WTC11 (cell line): ENCODE results near the gene KIRREL3.

Source experiments
- CBFB ChIP-seq: sonication (generic); formaldehyde crosslinking; IDR thresholded peaks from 2 replicates; pipeline ENCODE4 v1.8.1; 2022; ENCODE audit warnings: mild to moderate bottlenecking, low read depth, missing genetic modification reagents
- CREB1 ChIP-seq: sonication (generic); formaldehyde crosslinking; IDR thresholded peaks from 2 replicates; pipeline ENCODE4 v1.8.0; 2023; ENCODE audit warnings: mild to moderate bottlenecking, missing genetic modification reagents
- NR2C2 ChIP-seq: sonication (generic); formaldehyde crosslinking; IDR thresholded peaks from 2 replicates; pipeline ENCODE4 v1.8.0; 2022; ENCODE audit warnings: mild to moderate bottlenecking, missing genetic modification reagents
- ZNF232 ChIP-seq: sonication (generic); formaldehyde crosslinking; IDR thresholded peaks from 2 replicates; pipeline ENCODE4 v1.8.0; 2022; ENCODE audit warnings: mild to moderate bottlenecking, missing genetic modification reagents
- ZNF416 ChIP-seq: fragments of 250-450 bp; sonication (Bioruptor Pico); IDR thresholded peaks from 2 replicates; pipeline ENCODE4 v1.9.0; 2021; ENCODE audit warnings: mild to moderate bottlenecking, inconsistent platforms
- TF ChIP-seq, protein P1 (sequence below): fragments of 200-600 bp; IDR thresholded peaks from 2 replicates; pipeline ENCODE4 v1.8.0; 2022; ENCODE audit warnings: antibody characterized with exemption
- TF ChIP-seq, protein P2 (sequence below): sonication (generic); formaldehyde crosslinking; IDR thresholded peaks from 2 replicates; pipeline ENCODE4 v1.8.1; 2022; ENCODE audit warnings: missing genetic modification reagents, borderline replicate concordance
- TF ChIP-seq, protein P3 (sequence below): sonication (generic); formaldehyde crosslinking; IDR thresholded peaks from 2 replicates; pipeline ENCODE4 v1.8.1; 2022; ENCODE audit warnings: low read depth, missing genetic modification reagents, borderline replicate concordance
- TF ChIP-seq, protein P4 (sequence below): sonication (generic); formaldehyde crosslinking; IDR thresholded peaks from 2 replicates; pipeline ENCODE4 v1.8.0; 2022; ENCODE audit warnings: mild to moderate bottlenecking, missing genetic modification reagents
- TF ChIP-seq, protein P5 (sequence below): sonication (generic); formaldehyde crosslinking; IDR thresholded peaks from 2 replicates; pipeline ENCODE4 v1.8.1; 2023; ENCODE audit warnings: mild to moderate bottlenecking, missing genetic modification reagents, moderate library complexity
- TF ChIP-seq, protein P6 (sequence below): sonication (generic); formaldehyde crosslinking; IDR thresholded peaks from 2 replicates; pipeline ENCODE4 v1.8.1; 2023; ENCODE audit warnings: mild to moderate bottlenecking, missing genetic modification reagents

DNA sequence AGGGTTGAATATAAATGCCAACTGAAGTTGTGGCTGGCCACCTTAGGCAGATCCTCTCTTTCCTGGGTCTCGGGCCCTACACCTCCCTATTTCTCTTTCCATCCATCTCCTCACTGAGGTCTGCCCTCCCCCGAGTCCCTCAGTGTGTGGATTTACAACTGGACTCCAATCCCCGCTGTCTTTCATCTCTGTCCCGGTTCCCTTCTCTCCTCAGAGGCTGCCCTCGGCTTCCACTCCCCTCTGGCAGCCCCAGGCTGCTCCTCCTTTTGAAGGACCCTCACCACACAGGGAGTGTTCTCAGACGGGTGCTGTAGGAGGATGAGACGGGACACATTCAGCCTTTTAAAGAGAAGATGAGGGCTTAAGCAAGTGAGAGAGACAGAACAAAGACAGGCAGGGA is 478.0 kb downstream of the KIRREL3 start:
- TF ChIP-seq, protein P1, sequence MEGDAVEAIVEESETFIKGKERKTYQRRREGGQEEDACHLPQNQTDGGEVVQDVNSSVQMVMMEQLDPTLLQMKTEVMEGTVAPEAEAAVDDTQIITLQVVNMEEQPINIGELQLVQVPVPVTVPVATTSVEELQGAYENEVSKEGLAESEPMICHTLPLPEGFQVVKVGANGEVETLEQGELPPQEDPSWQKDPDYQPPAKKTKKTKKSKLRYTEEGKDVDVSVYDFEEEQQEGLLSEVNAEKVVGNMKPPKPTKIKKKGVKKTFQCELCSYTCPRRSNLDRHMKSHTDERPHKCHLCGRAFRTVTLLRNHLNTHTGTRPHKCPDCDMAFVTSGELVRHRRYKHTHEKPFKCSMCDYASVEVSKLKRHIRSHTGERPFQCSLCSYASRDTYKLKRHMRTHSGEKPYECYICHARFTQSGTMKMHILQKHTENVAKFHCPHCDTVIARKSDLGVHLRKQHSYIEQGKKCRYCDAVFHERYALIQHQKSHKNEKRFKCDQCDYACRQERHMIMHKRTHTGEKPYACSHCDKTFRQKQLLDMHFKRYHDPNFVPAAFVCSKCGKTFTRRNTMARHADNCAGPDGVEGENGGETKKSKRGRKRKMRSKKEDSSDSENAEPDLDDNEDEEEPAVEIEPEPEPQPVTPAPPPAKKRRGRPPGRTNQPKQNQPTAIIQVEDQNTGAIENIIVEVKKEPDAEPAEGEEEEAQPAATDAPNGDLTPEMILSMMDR: no peak
- TF ChIP-seq, protein P2, sequence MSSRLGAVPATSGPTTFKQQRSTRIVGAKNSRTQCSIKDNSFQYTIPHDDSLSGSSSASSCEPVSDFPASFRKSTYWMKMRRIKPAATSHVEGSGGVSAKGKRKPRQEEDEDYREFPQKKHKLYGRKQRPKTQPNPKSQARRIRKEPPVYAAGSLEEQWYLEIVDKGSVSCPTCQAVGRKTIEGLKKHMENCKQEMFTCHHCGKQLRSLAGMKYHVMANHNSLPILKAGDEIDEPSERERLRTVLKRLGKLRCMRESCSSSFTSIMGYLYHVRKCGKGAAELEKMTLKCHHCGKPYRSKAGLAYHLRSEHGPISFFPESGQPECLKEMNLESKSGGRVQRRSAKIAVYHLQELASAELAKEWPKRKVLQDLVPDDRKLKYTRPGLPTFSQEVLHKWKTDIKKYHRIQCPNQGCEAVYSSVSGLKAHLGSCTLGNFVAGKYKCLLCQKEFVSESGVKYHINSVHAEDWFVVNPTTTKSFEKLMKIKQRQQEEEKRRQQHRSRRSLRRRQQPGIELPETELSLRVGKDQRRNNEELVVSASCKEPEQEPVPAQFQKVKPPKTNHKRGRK (CRISPR knock-in tag): no peak
- TF ChIP-seq, protein P3, sequence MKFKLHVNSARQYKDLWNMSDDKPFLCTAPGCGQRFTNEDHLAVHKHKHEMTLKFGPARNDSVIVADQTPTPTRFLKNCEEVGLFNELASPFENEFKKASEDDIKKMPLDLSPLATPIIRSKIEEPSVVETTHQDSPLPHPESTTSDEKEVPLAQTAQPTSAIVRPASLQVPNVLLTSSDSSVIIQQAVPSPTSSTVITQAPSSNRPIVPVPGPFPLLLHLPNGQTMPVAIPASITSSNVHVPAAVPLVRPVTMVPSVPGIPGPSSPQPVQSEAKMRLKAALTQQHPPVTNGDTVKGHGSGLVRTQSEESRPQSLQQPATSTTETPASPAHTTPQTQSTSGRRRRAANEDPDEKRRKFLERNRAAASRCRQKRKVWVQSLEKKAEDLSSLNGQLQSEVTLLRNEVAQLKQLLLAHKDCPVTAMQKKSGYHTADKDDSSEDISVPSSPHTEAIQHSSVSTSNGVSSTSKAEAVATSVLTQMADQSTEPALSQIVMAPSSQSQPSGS: no peak
- TF ChIP-seq, protein P4, sequence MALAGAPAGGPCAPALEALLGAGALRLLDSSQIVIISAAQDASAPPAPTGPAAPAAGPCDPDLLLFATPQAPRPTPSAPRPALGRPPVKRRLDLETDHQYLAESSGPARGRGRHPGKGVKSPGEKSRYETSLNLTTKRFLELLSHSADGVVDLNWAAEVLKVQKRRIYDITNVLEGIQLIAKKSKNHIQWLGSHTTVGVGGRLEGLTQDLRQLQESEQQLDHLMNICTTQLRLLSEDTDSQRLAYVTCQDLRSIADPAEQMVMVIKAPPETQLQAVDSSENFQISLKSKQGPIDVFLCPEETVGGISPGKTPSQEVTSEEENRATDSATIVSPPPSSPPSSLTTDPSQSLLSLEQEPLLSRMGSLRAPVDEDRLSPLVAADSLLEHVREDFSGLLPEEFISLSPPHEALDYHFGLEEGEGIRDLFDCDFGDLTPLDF (CRISPR knock-in tag): no peak
- TF ChIP-seq, protein P5, sequence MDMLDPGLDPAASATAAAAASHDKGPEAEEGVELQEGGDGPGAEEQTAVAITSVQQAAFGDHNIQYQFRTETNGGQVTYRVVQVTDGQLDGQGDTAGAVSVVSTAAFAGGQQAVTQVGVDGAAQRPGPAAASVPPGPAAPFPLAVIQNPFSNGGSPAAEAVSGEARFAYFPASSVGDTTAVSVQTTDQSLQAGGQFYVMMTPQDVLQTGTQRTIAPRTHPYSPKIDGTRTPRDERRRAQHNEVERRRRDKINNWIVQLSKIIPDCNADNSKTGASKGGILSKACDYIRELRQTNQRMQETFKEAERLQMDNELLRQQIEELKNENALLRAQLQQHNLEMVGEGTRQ (CRISPR knock-in tag): no peak
- TF ChIP-seq, protein P6, sequence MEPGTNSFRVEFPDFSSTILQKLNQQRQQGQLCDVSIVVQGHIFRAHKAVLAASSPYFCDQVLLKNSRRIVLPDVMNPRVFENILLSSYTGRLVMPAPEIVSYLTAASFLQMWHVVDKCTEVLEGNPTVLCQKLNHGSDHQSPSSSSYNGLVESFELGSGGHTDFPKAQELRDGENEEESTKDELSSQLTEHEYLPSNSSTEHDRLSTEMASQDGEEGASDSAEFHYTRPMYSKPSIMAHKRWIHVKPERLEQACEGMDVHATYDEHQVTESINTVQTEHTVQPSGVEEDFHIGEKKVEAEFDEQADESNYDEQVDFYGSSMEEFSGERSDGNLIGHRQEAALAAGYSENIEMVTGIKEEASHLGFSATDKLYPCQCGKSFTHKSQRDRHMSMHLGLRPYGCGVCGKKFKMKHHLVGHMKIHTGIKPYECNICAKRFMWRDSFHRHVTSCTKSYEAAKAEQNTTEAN (CRISPR knock-in tag): no peak
- TF ChIP-seq ZNF416 (CRISPR knock-in tag) (no peak), ZNF232 (CRISPR knock-in tag) (no peak), NR2C2 (CRISPR knock-in tag) (no peak), CREB1 (no peak), CBFB (CRISPR knock-in tag) (no peak)
